ENCODE measurements around the gene ATRIP. TPM values are rescaled to one million over a fixed set of nuclear protein-coding genes. Genes with fewer than 3 reads are reported as not detected.

ATRIP gene
- total RNA-seq, 1 experiment from 2014 or later: 8.5 TPM

GRCh38 chr3:48425281-48425812 is 21.2 kb upstream of the ATRIP start:
- CTCF ChIA-PET: interaction anchor here (1.2 kb wide), 1 partner anchor 11 kb away, joined by 4 read pairs; no protein-coding TSS in a partner anchor
- intact Hi-C loops (cut with micrococcal nuclease; ENCODE audit: unreplicated experiment): no loop called here
- no peaks in the 10 kb centered on the region for H4K20me1 ChIP-seq (ENCODE audit: insufficient read depth)
- no peaks in the 10 kb centered on the region for H3K27me3 ChIP-seq (ENCODE audit: insufficient read depth, low read depth)
- H2AFZ ChIP-seq: no peak overlapping the region
- no peak overlapping the region for H3K27ac ChIP-seq
- no peak overlapping the region for H3K4me3 ChIP-seq
- DNase-seq: no peak
- H3K36me3 ChIP-seq (ENCODE audit: low read depth): no peaks in the 10 kb centered on the region
- H3K9me3 ChIP-seq (ENCODE audit: insufficient read depth, low read depth): no peaks in the 10 kb centered on the region
- H3K79me2 ChIP-seq (ENCODE audit: low read depth): peaks cover 25% of the 10 kb centered on the region
- POLR2A ChIA-PET (ENCODE audit: unreplicated experiment): interaction anchor here (0.5 kb wide), 1 partner anchor 709 kb away, joined by 3 read pairs; no protein-coding TSS in a partner anchor
- peaks cover 10% of the 10 kb centered on the region for H3K4me1 ChIP-seq (replicated peaks; ENCODE audit: insufficient read depth)
- no TSS peak for BruUV-seq (replicated peaks)
- no peaks in the 10 kb centered on the region for H3K9me2 ChIP-seq (ENCODE audit: insufficient read depth)
- peaks cover 6% of the 10 kb centered on the region for H3F3A ChIP-seq (ENCODE audit: insufficient read depth, low read depth)
- TF ChIP-seq EZH2 (IDR thresholded peaks at IDR 0.05; ENCODE audit: low read depth) (no peak), CTCF (conservative IDR thresholded peaks at IDR 0.05) (no peak)
- H3K4me2 ChIP-seq: no peak overlapping the region

GRCh38 chr3:48426401-48426909 is 20.1 kb upstream of the ATRIP start:
- Histone ChIP-seq H3K36me3 (ENCODE audit: low read depth) (no peaks in the 10 kb centered on the region), H3F3A (ENCODE audit: insufficient read depth, low read depth) (peaks cover 12% of the 10 kb centered on the region), H4K20me1 (ENCODE audit: insufficient read depth) (no peaks in the 10 kb centered on the region), H3K4me1 (replicated peaks; ENCODE audit: insufficient read depth) (peaks cover 21% of the 10 kb centered on the region), H3K27ac (no peak overlapping the region), H3K4me3 (no peak overlapping the region), H2AFZ (no peak overlapping the region), H3K79me2 (ENCODE audit: low read depth) (peaks cover 25% of the 10 kb centered on the region), H3K4me2 (no peak overlapping the region), H3K27me3 (ENCODE audit: insufficient read depth, low read depth) (no peaks in the 10 kb centered on the region), H3K9me2 (ENCODE audit: insufficient read depth) (no peaks in the 10 kb centered on the region), H3K9me3 (ENCODE audit: insufficient read depth, low read depth) (no peaks in the 10 kb centered on the region)
- BruUV-seq (replicated peaks): no TSS peak
- POLR2A ChIA-PET (ENCODE audit: unreplicated experiment): no interaction called here
- TF ChIP-seq EZH2 (IDR thresholded peaks at IDR 0.05; ENCODE audit: low read depth) (no peak), CTCF (conservative IDR thresholded peaks at IDR 0.05) (no peak)
- CTCF ChIA-PET: interaction anchor here (1.2 kb wide), 1 partner anchor 10 kb away, joined by 4 read pairs; no protein-coding TSS in a partner anchor
- intact Hi-C loops (cut with micrococcal nuclease; ENCODE audit: unreplicated experiment): no loop called here
- no peak for DNase-seq

- H3K36me3 ChIP-seq (ENCODE audit: low read depth): no peaks in the 10 kb centered on the region
- BruUV-seq (replicated peaks): no TSS peak
- H3K4me2 ChIP-seq: no peak overlapping the region
- intact Hi-C loops (cut with micrococcal nuclease; ENCODE audit: unreplicated experiment): no loop called here
- ChIA-PET POLR2A (ENCODE audit: unreplicated experiment) (interaction anchor here (0.6 kb wide), 1 partner anchor 694 kb away, joined by 3 read pairs; the partner anchor contains the start of gene USP19), CTCF (no interaction called here)
- H3K4me1 ChIP-seq (replicated peaks; ENCODE audit: insufficient read depth): peaks cover 23% of the 10 kb centered on the region
- peaks cover 25% of the 10 kb centered on the region for H3K79me2 ChIP-seq (ENCODE audit: low read depth)
- no peak for DNase-seq
- H3K9me2 ChIP-seq (ENCODE audit: insufficient read depth): no peaks in the 10 kb centered on the region
- H4K20me1 ChIP-seq (ENCODE audit: insufficient read depth): no peaks in the 10 kb centered on the region
- no peak overlapping the region for H3K27ac ChIP-seq
- H3K9me3 ChIP-seq (ENCODE audit: insufficient read depth, low read depth): no peaks in the 10 kb centered on the region
- peaks cover 15% of the 10 kb centered on the region for H3F3A ChIP-seq (ENCODE audit: insufficient read depth, low read depth)
- TF ChIP-seq EZH2 (IDR thresholded peaks at IDR 0.05; ENCODE audit: low read depth) (no peak), CTCF (conservative IDR thresholded peaks at IDR 0.05) (no peak)
- no peak overlapping the region for H3K4me3 ChIP-seq
- H2AFZ ChIP-seq: no peak overlapping the region
- H3K27me3 ChIP-seq (ENCODE audit: insufficient read depth, low read depth): no peaks in the 10 kb centered on the region
Observed at GRCh38 chr3:48426944-48427629, 19.4 kb upstream of the ATRIP start.
